Measurements from ENCODE around the gene RPTOR.

DNA sequence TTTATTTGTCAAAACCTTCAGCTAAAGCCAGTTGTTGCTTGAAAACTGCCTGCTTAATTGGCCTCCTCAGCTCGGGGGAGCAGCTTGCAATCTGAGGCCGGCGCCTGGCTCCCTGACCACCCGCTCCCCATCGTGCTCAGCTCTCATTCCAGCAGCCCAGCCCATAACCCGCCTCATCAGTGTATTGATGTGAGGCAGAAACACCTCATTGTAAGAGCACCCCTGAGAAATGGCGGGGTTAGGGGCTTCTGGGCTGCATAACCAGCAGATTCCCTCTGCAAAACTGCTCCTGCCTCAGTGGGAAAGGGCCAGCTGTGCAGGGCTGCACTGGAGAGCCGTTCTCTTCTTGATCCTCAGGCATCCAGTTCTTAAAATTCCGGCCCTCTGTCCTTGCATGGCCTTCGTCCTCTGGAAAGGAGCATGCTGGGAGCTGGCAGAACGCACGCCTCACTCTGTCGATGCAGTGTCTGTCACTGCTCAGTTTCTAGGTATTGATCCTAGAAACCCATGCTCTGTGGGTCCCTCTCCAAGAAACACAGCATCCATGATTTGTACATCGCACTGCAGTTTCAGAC lies 333.2 kb downstream of the RPTOR start:
- TF ChIP-seq GATA2 (IDR thresholded peaks at IDR 0.05; ENCODE audit: low read depth, low read length) (no peak), GATA3 (IDR thresholded peaks at IDR 0.05; ENCODE audit: low read depth, low read length) (no peak)
